ENCODE results near the gene DNAJC22.
"Not testable (repeated sequence)": the region's sequence is repeated elsewhere in the genome, so short reads cannot be mapped to it uniquely, and the experiment has no call there.

Gene DNAJC22

DNA sequence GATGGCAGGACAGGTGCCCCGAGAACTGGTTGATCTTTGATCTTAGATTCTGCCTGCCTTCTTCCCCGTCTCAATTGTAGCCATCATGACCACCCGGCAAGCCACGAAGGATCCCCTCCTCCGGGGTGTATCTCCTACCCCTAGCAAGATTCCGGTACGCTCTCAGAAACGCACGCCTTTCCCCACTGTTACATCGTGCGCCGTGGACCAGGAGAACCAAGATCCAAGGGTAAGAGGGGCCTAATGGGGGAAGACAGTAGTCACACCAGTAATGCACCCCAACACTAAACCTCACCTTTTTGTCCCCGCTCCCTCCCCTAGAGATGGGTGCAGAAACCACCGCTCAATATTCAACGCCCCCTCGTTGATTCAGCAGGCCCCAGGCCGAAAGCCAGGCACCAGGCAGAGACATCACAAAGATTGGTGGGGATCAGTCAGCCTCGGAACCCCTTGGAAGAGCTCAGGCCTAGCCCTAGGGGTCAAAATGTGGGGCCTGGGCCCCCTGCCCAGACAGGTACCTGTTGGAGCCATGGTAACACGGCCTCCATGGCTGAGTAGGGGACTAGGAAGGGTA lies 23.1 kb upstream of the DNAJC22 start:
- H3K27ac Mint-ChIP-seq: peak overlapping the region; percentile 58
- ATAC-seq (ENCODE audit: low read depth) (no peak), DNase-seq (ENCODE audit: low spot score in 2 of 2) (no peak)
- peaks cover 14% of the 10 kb centered on the region for H3K4me1 Mint-ChIP-seq
- no peaks in the 10 kb centered on the region for H3K36me3 Mint-ChIP-seq
- H3K9me3 Mint-ChIP-seq: no peaks in the 10 kb centered on the region
- no peaks in the 10 kb centered on the region for H3K27me3 Mint-ChIP-seq
- H3K4me3 Mint-ChIP-seq: peak overlapping the region; percentile 97

- no peak for ATAC-seq (ENCODE audit: low read depth)
- no peaks in the 10 kb centered on the region for H3K9me3 Mint-ChIP-seq
- peaks cover 14% of the 10 kb centered on the region for H3K4me1 Mint-ChIP-seq
- H3K36me3 Mint-ChIP-seq: no peaks in the 10 kb centered on the region
- H3K27me3 Mint-ChIP-seq: no peaks in the 10 kb centered on the region
- DNase-seq (ENCODE audit: low spot score in 2 of 2): no peak
- no peak overlapping the region for H3K4me3 Mint-ChIP-seq
- H3K27ac Mint-ChIP-seq: no peak overlapping the region
These were observed 21.1 kb upstream of the DNAJC22 start for GRCh38 chr12:49325606-49326005.

DNA sequence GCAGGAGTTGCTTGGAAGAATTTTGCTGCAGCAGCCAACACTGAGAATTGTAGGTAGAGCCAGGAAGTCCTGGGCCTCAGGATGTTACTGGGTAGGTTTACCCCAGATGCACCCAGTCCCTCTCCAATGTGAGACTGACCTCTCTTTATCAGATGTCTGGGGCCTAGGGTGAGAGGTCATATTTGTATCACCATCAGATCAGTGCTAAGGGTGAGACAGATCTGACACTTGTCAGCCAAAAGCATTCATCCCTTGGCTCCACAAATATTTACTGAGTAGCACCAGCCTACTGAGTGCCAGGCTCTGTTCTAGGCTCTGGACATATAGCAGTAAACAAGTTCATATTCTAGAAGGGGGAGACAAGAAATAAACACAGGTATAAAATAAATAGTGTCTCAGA lies 19.3 kb upstream of the DNAJC22 start:
- ATAC-seq (ENCODE audit: low read depth) (no peak), DNase-seq (ENCODE audit: low spot score in 2 of 2) (no peak)
- no peaks in the 10 kb centered on the region for H3K9me3 Mint-ChIP-seq
- H3K4me1 Mint-ChIP-seq: peaks cover 7% of the 10 kb centered on the region
- H3K27ac Mint-ChIP-seq: no peak overlapping the region
- H3K4me3 Mint-ChIP-seq: no peak overlapping the region
- peaks cover 7% of the 10 kb centered on the region for H3K27me3 Mint-ChIP-seq
- H3K36me3 Mint-ChIP-seq: no peaks in the 10 kb centered on the region

DNA sequence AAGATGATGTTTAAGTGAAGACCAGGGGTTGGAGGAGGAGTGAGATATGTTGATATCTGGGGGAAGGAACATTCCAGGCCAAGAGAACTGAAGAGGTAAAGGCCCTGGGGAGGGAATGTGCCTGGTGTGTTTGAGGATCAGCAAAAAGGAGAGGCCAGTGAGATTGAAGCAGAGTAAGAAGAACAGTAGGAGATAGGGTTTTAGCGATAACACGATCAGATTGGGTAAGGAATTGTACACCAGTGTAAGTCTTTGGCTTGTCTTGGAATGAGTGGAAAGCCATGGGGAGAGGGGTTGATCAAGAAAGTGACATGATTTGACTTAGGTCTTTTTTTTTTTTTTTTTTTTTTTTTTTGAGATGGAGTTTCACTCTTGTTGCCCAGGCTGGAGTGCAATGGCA lies 18.8 kb upstream of the DNAJC22 start:
- Mint-ChIP-seq H3K27me3 (peaks cover 7% of the 10 kb centered on the region), H3K9me3 (no peaks in the 10 kb centered on the region), H3K27ac (no peak overlapping the region), H3K4me1 (peaks cover 6% of the 10 kb centered on the region), H3K4me3 (no peak overlapping the region), H3K36me3 (no peaks in the 10 kb centered on the region)
- DNase-seq (ENCODE audit: low spot score in 2 of 2) (no peak), ATAC-seq (ENCODE audit: low read depth) (no peak)

DNA sequence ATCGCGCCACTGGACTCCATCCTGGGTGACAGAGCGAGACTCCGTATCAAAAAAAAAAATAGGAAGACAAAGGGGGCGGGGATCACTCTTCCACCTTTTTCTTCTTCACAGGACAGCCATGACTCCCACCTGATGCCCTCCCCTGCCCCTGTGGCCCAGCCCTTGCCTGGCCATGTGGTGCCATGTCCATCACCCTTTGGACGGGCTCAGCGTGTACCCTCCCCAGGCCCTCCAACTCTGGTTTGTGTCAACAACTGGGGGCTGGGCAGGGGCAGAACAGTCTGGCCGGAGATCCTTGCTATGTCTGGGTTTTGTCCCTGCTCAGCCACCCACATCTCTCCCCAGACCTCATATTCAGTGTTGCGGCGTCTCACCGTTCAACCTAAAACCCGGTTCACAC lies 17.9 kb upstream of the DNAJC22 start:
- Mint-ChIP-seq H3K27ac (no peak overlapping the region), H3K4me1 (peaks cover 3% of the 10 kb centered on the region), H3K9me3 (no peaks in the 10 kb centered on the region), H3K36me3 (no peaks in the 10 kb centered on the region), H3K27me3 (peaks cover 10% of the 10 kb centered on the region), H3K4me3 (no peak overlapping the region)
- DNase-seq (ENCODE audit: low spot score in 2 of 2) (no peak), ATAC-seq (ENCODE audit: low read depth) (no peak)

GRCh38 chr12:49330032-49330619 lies 16.6 kb upstream of the DNAJC22 start:
- DNase-seq (ENCODE audit: low spot score in 2 of 2) (no peak), ATAC-seq (ENCODE audit: low read depth) (no peak)
- Mint-ChIP-seq H3K27me3 (peaks cover 16% of the 10 kb centered on the region), H3K36me3 (no peaks in the 10 kb centered on the region), H3K27ac (no peak overlapping the region), H3K4me3 (no peak overlapping the region), H3K4me1 (peaks cover 6% of the 10 kb centered on the region), H3K9me3 (no peaks in the 10 kb centered on the region)

DNA sequence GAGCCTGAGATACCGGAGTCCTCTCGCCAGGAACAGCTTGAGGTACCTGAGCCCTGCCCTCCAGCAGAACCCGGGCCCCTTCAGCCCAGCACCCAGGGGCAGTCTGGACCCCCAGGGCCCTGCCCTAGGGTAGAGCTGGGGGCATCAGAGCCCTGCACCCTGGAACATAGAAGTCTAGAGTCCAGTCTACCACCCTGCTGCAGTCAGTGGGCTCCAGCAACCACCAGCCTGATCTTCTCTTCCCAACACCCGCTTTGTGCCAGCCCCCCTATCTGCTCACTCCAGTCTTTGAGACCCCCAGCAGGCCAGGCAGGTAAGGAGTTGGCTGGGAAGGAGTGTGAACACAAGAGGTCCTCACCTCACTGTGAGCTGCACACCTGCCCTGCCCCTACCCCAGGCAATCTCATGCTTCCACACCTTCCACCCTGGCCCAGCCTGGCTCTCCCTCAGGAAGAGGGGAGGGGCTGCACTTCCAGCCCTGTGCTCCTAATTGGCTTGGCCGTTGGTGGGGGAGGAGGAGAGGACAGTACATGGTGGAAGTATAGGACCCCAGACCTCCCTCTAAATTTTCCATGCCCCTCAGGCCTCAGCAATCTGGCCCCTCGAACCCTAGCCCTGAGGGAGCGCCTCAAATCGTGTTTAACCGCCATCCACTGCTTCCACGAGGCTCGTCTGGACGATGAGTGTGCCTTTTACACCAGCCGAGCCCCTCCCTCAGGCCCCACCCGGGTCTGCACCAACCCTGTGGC lies 15.9 kb upstream of the DNAJC22 start:
- H3K4me1 Mint-ChIP-seq: peaks cover 6% of the 10 kb centered on the region
- no peak overlapping the region for H3K4me3 Mint-ChIP-seq
- no peak for DNase-seq (ENCODE audit: low spot score in 2 of 2)
- no peak overlapping the region for H3K27ac Mint-ChIP-seq
- no peaks in the 10 kb centered on the region for H3K36me3 Mint-ChIP-seq
- H3K9me3 Mint-ChIP-seq: no peaks in the 10 kb centered on the region
- ATAC-seq (ENCODE audit: low read depth): no peak
- H3K27me3 Mint-ChIP-seq: peaks cover 22% of the 10 kb centered on the region

- no peak for DNase-seq (ENCODE audit: low spot score in 2 of 2)
- H3K27ac Mint-ChIP-seq: no peak overlapping the region
These were observed 15.1 kb upstream of the DNAJC22 start for GRCh38 chr12:49331380-49332222.

DNA sequence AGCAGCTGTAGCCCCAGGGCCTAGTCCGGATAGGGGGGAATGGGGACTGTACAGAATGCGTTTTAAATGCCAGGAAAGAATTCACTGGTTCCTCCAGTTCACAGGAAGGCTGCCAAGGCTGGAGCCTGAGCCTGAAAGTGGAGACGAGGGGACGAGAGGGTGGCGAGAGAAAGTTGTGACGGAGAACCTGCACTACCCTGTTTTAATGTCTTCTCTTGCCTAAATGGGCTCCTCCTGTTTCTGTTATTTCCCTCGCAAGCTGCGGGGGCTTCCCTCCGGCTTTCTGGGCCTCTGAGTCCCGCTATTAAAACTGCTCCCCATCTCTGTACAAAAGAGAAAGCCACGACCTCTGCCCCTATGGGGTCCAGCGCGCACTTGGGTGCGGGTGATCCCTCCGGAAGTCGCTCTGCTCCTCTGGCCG lies 14.2 kb upstream of the DNAJC22 start:
- ATAC-seq (ENCODE audit: low read depth): no peak
- peaks cover 26% of the 10 kb centered on the region for H3K27me3 Mint-ChIP-seq
- no peak for DNase-seq (ENCODE audit: low spot score in 2 of 2)
- peaks cover 8% of the 10 kb centered on the region for H3K4me1 Mint-ChIP-seq
- no peak overlapping the region for H3K27ac Mint-ChIP-seq
- H3K36me3 Mint-ChIP-seq: no peaks in the 10 kb centered on the region
- no peaks in the 10 kb centered on the region for H3K9me3 Mint-ChIP-seq
- no peak overlapping the region for H3K4me3 Mint-ChIP-seq

More at GRCh38 chr12:49331380-49332222, 15.1 kb upstream of the DNAJC22 start:
- Mint-ChIP-seq H3K36me3 (no peaks in the 10 kb centered on the region), H3K27me3 (peaks cover 22% of the 10 kb centered on the region), H3K9me3 (no peaks in the 10 kb centered on the region), H3K4me1 (peaks cover 6% of the 10 kb centered on the region), H3K4me3 (no peak overlapping the region)
- peak; percentile 39 for ATAC-seq (ENCODE audit: low read depth)

DNA sequence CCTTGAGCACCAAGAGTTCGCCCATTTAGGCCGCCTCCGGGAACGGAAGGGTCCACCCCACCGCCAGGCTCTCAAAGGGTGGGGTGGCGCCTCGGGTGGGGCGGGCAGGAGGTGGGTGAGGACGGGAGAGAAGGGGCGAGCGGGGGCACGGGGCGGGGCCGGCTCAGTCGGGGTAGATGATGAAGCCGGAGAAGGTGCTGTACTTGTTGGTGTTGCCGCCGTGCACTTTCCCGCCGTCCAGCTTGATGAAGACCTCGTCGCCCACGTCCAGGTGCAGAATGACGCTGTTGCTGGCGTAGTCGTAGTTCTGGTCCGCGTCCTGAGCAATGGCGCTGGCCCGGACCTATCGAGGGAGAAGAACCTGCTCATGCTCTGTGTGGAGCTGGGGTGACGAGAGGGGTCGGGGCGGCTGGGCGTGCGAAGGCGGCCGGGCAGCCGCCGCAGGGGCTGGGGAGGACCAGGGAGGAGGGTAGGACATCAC lies 13.8 kb upstream of the DNAJC22 start:
- Mint-ChIP-seq H3K36me3 (no peaks in the 10 kb centered on the region), H3K4me1 (peaks cover 13% of the 10 kb centered on the region), H3K4me3 (peak overlapping the region; percentile 69), H3K27me3 (peaks cover 31% of the 10 kb centered on the region), H3K9me3 (no peaks in the 10 kb centered on the region), H3K27ac (no peak overlapping the region)
- ATAC-seq (ENCODE audit: low read depth) (no peak), DNase-seq (ENCODE audit: low spot score in 2 of 2) (no peak)

DNA sequence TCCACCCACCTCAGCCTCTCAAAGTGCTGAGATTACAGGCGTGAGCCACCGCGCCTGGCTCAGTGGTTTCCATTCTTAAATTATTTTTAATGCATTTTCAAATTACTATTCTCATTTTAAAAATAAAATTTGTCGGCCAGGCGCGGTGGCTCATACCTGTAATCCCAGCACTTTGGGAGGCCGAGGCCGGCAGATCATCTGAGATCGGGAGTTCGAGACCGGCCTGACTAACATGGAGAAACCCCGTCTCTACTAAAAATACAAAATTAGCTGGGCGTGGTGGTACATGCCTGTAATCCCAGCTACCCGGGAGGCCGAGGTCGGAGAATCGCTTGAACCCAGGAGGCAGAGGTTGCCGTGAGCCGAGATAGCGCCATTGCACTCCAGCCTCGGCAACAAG lies 12.9 kb upstream of the DNAJC22 start:
- Mint-ChIP-seq H3K4me1 (peaks cover 14% of the 10 kb centered on the region), H3K27me3 (peaks cover 31% of the 10 kb centered on the region)
- DNase-seq (ENCODE audit: low spot score in 2 of 2); H3K27ac Mint-ChIP-seq; H3K9me3 Mint-ChIP-seq; H3K4me3 Mint-ChIP-seq; ATAC-seq (ENCODE audit: low read depth); H3K36me3 Mint-ChIP-seq: not testable (repeated sequence)

DNA sequence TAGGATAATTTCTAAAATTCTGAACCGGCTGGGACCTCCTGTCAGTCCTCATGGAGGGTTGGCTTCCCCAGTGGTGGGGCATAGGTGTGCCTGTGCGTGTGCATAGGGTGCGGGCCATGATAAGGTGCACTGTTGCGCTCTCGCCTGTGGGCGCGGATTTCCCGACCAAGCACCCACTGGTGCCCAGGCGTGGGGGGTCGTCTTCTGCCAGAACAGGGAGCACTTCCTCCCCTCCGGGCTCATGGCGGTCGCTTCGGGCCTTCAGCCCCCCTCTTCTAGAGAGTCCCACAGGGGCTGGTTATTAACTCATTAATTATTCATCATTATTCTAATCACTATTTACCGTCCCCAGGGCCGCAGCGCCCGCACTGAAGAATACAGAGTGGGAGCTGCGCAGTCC lies 12.5 kb upstream of the DNAJC22 start:
- no peaks in the 10 kb centered on the region for H3K36me3 Mint-ChIP-seq
- no peak overlapping the region for H3K27ac Mint-ChIP-seq
- ATAC-seq (ENCODE audit: low read depth) (no peak), DNase-seq (ENCODE audit: low spot score in 2 of 2) (no peak)
- H3K4me3 Mint-ChIP-seq: no peak overlapping the region
- peaks cover 31% of the 10 kb centered on the region for H3K27me3 Mint-ChIP-seq
- H3K4me1 Mint-ChIP-seq: peaks cover 14% of the 10 kb centered on the region
- H3K9me3 Mint-ChIP-seq: no peaks in the 10 kb centered on the region

DNA sequence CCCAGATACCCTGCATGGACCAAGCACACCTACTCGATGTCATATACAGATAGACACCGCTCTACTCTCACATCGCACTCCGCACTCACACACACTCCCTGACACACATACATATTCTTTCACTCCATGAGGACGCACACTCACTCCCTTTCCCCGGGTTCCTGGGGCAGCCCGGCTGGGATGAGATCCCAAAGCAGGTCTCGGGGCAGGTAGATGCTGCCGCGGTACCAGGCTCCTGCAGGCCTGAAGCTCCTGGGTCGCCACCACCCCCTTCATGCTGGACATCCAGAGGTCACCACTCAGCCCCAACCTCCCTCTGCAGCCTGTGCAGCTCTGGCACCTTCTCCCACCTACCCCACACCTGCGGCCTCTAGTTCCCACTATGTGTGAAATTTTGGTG lies 12.0 kb upstream of the DNAJC22 start:
- Mint-ChIP-seq H3K27ac (no peak overlapping the region), H3K27me3 (peaks cover 33% of the 10 kb centered on the region), H3K36me3 (no peaks in the 10 kb centered on the region)

More for the DNA sequence above, 12.0 kb upstream of the DNAJC22 start:
- DNase-seq (ENCODE audit: low spot score in 2 of 2): no peak
- no peak for ATAC-seq (ENCODE audit: low read depth)
- Mint-ChIP-seq H3K9me3 (no peaks in the 10 kb centered on the region), H3K4me3 (no peak overlapping the region), H3K4me1 (peaks cover 14% of the 10 kb centered on the region)
